Measurements from ENCODE around the gene GPC5. TPM values are rescaled to one million over a fixed set of nuclear protein-coding genes. Genes with fewer than 3 reads are reported as not detected.
A peak's percentile ranks its signal among the peaks of the same experiment; 100 is the strongest.

The GPC5 gene
- total RNA-seq, 1 experiment from 2014 or later, result 0.21 TPM

- intact Hi-C loops (cut with micrococcal nuclease; ENCODE audit: unreplicated experiment), result no loop called here
- no peaks in the 10 kb centered on the region for H3K36me3 ChIP-seq (ENCODE audit: insufficient read depth, low read length, poor library complexity, severe bottlenecking)
- no peaks in the 10 kb centered on the region for H3K27me3 ChIP-seq (replicated peaks; ENCODE audit: insufficient read depth, low read depth, low read length, poor library complexity)
- TF ChIP-seq CTCF (conservative IDR thresholded peaks at IDR 0.05; ENCODE audit: low read depth, low read length) (no peak), EZH2 (IDR thresholded peaks at IDR 0.05; ENCODE audit: borderline replicate concordance, low read depth, low read length, poor library complexity, severe bottlenecking) (no peak)
- no peak for DNase-seq (ENCODE audit: low spot score)
- ChIA-PET CTCF (no interaction called here), POLR2A (ENCODE audit: low non-redundant PET) (no interaction called here)
- H3K27ac ChIP-seq (ENCODE audit: low read depth, low read length, poor library complexity, severe bottlenecking), result no peak overlapping the region
- peaks cover 13% of the 10 kb centered on the region for H3K4me1 ChIP-seq (ENCODE audit: insufficient read depth, low read length, poor library complexity, severe bottlenecking)
- H3K4me3 ChIP-seq (ENCODE audit: low read depth, low read length, poor library complexity, severe bottlenecking), result no peak overlapping the region
- no peaks in the 10 kb centered on the region for H3K9me3 ChIP-seq (ENCODE audit: low read depth, low read length, poor library complexity, severe bottlenecking)
- no TSS peak for BruUV-seq (replicated peaks)
These were observed 372.8 kb downstream of the GPC5 start for GRCh38 chr13:91771229-91771628.

- ChIA-PET POLR2A (ENCODE audit: low non-redundant PET) (no interaction called here), CTCF (no interaction called here)
These were observed 375.3 kb downstream of the GPC5 start for GRCh38 chr13:91773591-91774227.

GRCh38 chr13:91774397-91774796, 376.0 kb downstream of the GPC5 start:
- Histone ChIP-seq H3K27ac (ENCODE audit: low read depth, low read length, poor library complexity, severe bottlenecking) (no peak overlapping the region), H3K4me3 (ENCODE audit: low read depth, low read length, poor library complexity, severe bottlenecking) (no peak overlapping the region), H3K4me1 (ENCODE audit: insufficient read depth, low read length, poor library complexity, severe bottlenecking) (peaks cover 13% of the 10 kb centered on the region), H3K9me3 (ENCODE audit: low read depth, low read length, poor library complexity, severe bottlenecking) (no peaks in the 10 kb centered on the region), H3K27me3 (replicated peaks; ENCODE audit: insufficient read depth, low read depth, low read length, poor library complexity) (no peaks in the 10 kb centered on the region), H3K36me3 (ENCODE audit: insufficient read depth, low read length, poor library complexity, severe bottlenecking) (no peaks in the 10 kb centered on the region)
- DNase-seq (ENCODE audit: low spot score), result no peak
- intact Hi-C loops (cut with micrococcal nuclease; ENCODE audit: unreplicated experiment), result no loop called here
- TF ChIP-seq CTCF (conservative IDR thresholded peaks at IDR 0.05; ENCODE audit: low read depth, low read length) (no peak), EZH2 (IDR thresholded peaks at IDR 0.05; ENCODE audit: borderline replicate concordance, low read depth, low read length, poor library complexity, severe bottlenecking) (no peak)
- CTCF ChIA-PET, result no interaction called here
- POLR2A ChIA-PET (ENCODE audit: low non-redundant PET), result no interaction called here
- no TSS peak for BruUV-seq (replicated peaks)

More at GRCh38 chr13:91773591-91774227, 375.3 kb downstream of the GPC5 start:
- peak; percentile 22 for DNase-seq (ENCODE audit: low spot score)
- Histone ChIP-seq H3K4me3 (ENCODE audit: low read depth, low read length, poor library complexity, severe bottlenecking) (no peak overlapping the region), H3K9me3 (ENCODE audit: low read depth, low read length, poor library complexity, severe bottlenecking) (no peaks in the 10 kb centered on the region), H3K4me1 (ENCODE audit: insufficient read depth, low read length, poor library complexity, severe bottlenecking) (peaks cover 13% of the 10 kb centered on the region), H3K27ac (ENCODE audit: low read depth, low read length, poor library complexity, severe bottlenecking) (no peak overlapping the region), H3K27me3 (replicated peaks; ENCODE audit: insufficient read depth, low read depth, low read length, poor library complexity) (no peaks in the 10 kb centered on the region), H3K36me3 (ENCODE audit: insufficient read depth, low read length, poor library complexity, severe bottlenecking) (no peaks in the 10 kb centered on the region)
- TF ChIP-seq CTCF (conservative IDR thresholded peaks at IDR 0.05; ENCODE audit: low read depth, low read length), result no peak
- TF ChIP-seq EZH2 (IDR thresholded peaks at IDR 0.05; ENCODE audit: borderline replicate concordance, low read depth, low read length, poor library complexity, severe bottlenecking), result no peak
- BruUV-seq (replicated peaks), result no TSS peak
- intact Hi-C loops (cut with micrococcal nuclease; ENCODE audit: unreplicated experiment), result no loop called here

All from A673 (cell line).